Peyer's patch (tissue), 4 donors: Measurements from ENCODE around the gene DSTYK. TPM values are rescaled to one million over a fixed set of nuclear protein-coding genes. Genes with fewer than 3 reads are reported as not detected.

Experiments used
- DNase-seq, 3 donors: peaks; one replicate each; pipeline ENCODE4 v3.0.0-alpha.2; 2017 to 2019
- H3K27ac ChIP-seq, 4 donors: fragments of 200-600 bp; sonication (generic); one replicate each; pipeline ENCODE4 v1.5.1; 2016 to 2019
- H3K27me3 ChIP-seq, 2 donors: fragments of 200-600 bp; sonication (generic); one replicate each; pipeline ENCODE4 v1.5.1; 2019
- H3K36me3 ChIP-seq, 3 donors: fragments of 200-600 bp; sonication (generic); one replicate each; pipeline ENCODE4 v1.5.1; 2016 to 2019
- H3K4me1 ChIP-seq, 4 donors: fragments of 200-600 bp; sonication (generic); one replicate each; pipeline ENCODE4 v1.5.1; 2016 to 2019
- H3K4me3 ChIP-seq, 4 donors: fragments of 200-600 bp; sonication (generic); 1 replicate in 3 of 4; 2 replicates in 1 of 4; pipeline ENCODE4 v1.5.1; 2016 to 2019; ENCODE audit warnings: mild to moderate bottlenecking in 1 of 4
- H3K9me3 ChIP-seq, 4 donors: fragments of 200-600 bp; sonication (generic); one replicate each; pipeline ENCODE4 v1.5.1; 2016 to 2019; ENCODE audit warnings: mild to moderate bottlenecking in 1 of 4
- POLR2A ChIP-seq, 2 donors: fragments of 450-650 bp; IDR thresholded peaks; one replicate each; pipeline ENCODE4 v1.5.1; 2017; ENCODE audit warnings: antibody characterized with exemption in 2 of 2, mild to moderate bottlenecking in 2 of 2, moderate library complexity in 2 of 2
- total RNA-seq, 4 donors: library from RNA; depleted of rRNA; stranded (reverse); fragments of >200 nt; gene quantifications; one replicate each; pipeline ENCODE4 v1.1.0, GENCODE V29; 2016
- TF ChIP-seq, protein P1 (sequence below), 6 experiments: fragments of 450-650 bp in 4 of 6; fragments of 200-600 bp in 2 of 6; sonication (generic) in 1 of 6; IDR thresholded peaks; one replicate each; pipeline ENCODE4 v1.5.1; 2017 to 2019; ENCODE audit warnings: antibody characterized with exemption in 6 of 6, mild to moderate bottlenecking in 3 of 6, moderate library complexity in 1 of 6

Gene DSTYK
- total RNA-seq, 4 donors from 2014 or later: 3.5 to 11.6 (median 6.8) TPM

DNA sequence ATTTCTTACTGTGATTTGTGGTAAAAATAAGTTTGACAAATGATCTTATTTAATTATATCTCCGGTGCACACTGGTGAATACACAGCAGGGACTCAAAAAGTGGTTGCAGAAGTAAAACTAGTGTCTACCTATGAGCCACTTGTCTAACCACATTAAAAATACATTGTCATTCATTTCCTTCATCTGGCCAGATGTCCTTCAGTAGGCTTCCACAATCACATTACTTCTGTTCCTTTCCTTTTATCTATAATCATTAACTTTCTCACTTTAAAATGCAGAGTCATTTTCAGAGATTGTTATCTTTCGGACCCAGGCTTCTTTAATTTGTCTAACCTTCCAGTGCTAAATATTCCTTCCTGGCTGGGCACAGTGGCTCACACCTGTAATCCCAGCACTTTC is 92.8 kb downstream of the DSTYK start:
- Histone ChIP-seq H3K36me3 (peaks cover 0 to 32% (median 0%) of the 10 kb centered on the region in 3 donors), H3K9me3 (no peaks in the 10 kb centered on the region), H3K4me1 (peaks cover 0 to 25% (median 12%) of the 10 kb centered on the region in 4 donors), H3K27ac (no peak overlapping the region), H3K4me3 (no peak overlapping the region), H3K27me3 (no peaks in the 10 kb centered on the region)
- DNase-seq: no peak
- TF ChIP-seq, protein P1, sequence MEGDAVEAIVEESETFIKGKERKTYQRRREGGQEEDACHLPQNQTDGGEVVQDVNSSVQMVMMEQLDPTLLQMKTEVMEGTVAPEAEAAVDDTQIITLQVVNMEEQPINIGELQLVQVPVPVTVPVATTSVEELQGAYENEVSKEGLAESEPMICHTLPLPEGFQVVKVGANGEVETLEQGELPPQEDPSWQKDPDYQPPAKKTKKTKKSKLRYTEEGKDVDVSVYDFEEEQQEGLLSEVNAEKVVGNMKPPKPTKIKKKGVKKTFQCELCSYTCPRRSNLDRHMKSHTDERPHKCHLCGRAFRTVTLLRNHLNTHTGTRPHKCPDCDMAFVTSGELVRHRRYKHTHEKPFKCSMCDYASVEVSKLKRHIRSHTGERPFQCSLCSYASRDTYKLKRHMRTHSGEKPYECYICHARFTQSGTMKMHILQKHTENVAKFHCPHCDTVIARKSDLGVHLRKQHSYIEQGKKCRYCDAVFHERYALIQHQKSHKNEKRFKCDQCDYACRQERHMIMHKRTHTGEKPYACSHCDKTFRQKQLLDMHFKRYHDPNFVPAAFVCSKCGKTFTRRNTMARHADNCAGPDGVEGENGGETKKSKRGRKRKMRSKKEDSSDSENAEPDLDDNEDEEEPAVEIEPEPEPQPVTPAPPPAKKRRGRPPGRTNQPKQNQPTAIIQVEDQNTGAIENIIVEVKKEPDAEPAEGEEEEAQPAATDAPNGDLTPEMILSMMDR (IDR thresholded peaks at IDR 0.05): no peak
- TF ChIP-seq POLR2A (IDR thresholded peaks at IDR 0.05): no peak

GRCh38 chr1:205111354-205111753 is 100.1 kb downstream of the DSTYK start:
- Histone ChIP-seq H3K9me3 (no peaks in the 10 kb centered on the region), H3K4me1 (no peaks in the 10 kb centered on the region), H3K36me3 (peaks cover 0 to 79% (median 0%) of the 10 kb centered on the region in 3 donors), H3K4me3 (no peak overlapping the region), H3K27me3 (no peaks in the 10 kb centered on the region), H3K27ac (no peak overlapping the region)
- no peak for TF ChIP-seq POLR2A (IDR thresholded peaks at IDR 0.05)
- TF ChIP-seq, protein P1 (IDR thresholded peaks at IDR 0.05): no peak
- no peak for DNase-seq

DNA sequence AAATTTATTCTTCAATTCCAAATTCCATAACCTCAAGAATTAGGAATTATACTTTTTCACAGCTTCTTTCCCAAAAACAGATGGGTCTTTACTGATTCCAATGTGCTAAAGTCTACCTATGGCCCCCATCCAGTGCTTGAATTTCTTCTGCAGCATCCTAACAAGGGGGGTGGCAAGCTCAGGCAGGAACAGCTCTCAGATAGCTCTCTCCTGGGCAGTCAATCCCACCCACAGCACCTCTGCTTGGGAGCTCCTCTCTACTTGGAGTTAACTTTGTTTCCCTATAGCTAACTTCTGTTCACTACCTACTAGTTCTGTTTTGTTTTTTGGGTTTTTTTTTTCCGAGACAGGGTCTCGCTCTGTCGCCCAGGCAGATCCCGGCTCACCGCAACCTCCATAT is 101.8 kb downstream of the DSTYK start:
- Histone ChIP-seq H3K36me3 (peaks cover 0 to 89% (median 0%) of the 10 kb centered on the region in 3 donors), H3K4me3 (no peak overlapping the region), H3K4me1 (no peaks in the 10 kb centered on the region), H3K9me3 (no peaks in the 10 kb centered on the region), H3K27ac (no peak overlapping the region), H3K27me3 (no peaks in the 10 kb centered on the region)
- TF ChIP-seq POLR2A (IDR thresholded peaks at IDR 0.05): no peak
- TF ChIP-seq, protein P1 (IDR thresholded peaks at IDR 0.05): no peak
- no peak for DNase-seq

DNA sequence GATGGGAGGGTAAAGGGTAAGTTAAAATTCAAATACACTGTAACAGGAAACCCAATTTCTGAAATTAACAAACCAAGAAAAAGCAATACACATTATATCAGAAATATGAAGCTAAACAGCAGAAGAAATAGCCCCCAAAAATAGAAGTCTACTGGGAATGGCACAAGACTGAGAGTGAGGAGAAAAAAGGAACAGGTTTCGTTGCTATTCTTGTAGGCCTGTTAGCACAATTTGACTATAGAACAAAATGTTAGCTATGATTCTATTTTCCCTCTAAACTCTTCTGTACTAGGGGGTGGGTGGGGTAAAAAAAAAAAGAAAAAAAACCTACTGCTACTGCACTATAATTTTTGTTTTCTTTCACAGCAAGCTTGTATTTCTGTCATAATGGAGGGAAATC is 102.2 kb downstream of the DSTYK start:
- no peaks in the 10 kb centered on the region for H3K27me3 ChIP-seq

GRCh38 chr1:205108464-205108863 is 103.0 kb downstream of the DSTYK start:
- no peaks in the 10 kb centered on the region for H3K27me3 ChIP-seq
- no peak for DNase-seq
- TF ChIP-seq, protein P1 (IDR thresholded peaks at IDR 0.05): no peak
- no peak for TF ChIP-seq POLR2A (IDR thresholded peaks at IDR 0.05)
- H3K27ac ChIP-seq: no peak overlapping the region
- H3K4me1 ChIP-seq: no peaks in the 10 kb centered on the region
- no peaks in the 10 kb centered on the region for H3K9me3 ChIP-seq
- no peak overlapping the region for H3K4me3 ChIP-seq
- H3K36me3 ChIP-seq: peaks cover 0 to 89% (median 0%) of the 10 kb centered on the region in 3 donors

More for the DNA sequence above, 102.2 kb downstream of the DSTYK start:
- Histone ChIP-seq H3K36me3 (peaks cover 0 to 89% (median 0%) of the 10 kb centered on the region in 3 donors), H3K9me3 (no peaks in the 10 kb centered on the region), H3K27ac (no peak overlapping the region), H3K4me3 (no peak overlapping the region), H3K4me1 (no peaks in the 10 kb centered on the region)
- DNase-seq: no peak
- TF ChIP-seq, protein P1 (IDR thresholded peaks at IDR 0.05): no peak

DNA sequence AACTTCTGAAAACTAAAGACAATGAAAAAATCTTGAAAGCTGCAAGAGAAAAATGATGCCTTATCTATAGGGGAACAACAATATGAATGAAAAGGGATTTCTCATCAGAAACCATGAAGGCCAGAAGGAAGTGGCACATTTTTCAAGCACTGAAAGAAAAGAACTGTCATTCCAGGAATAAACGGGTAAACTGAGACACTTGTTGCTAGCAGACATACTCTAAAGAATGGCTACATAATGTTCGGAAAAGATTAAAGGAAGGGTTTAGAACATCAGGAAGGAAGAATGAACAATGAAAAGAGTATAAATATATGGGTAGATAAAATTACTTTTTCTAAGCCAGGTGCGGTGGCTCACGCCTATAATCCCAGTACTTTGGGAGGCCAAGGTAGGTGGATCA is 104.2 kb downstream of the DSTYK start:
- H3K27ac ChIP-seq: no peak overlapping the region
- H3K4me1 ChIP-seq: no peaks in the 10 kb centered on the region
- no peaks in the 10 kb centered on the region for H3K27me3 ChIP-seq
- peaks cover 0 to 89% (median 0%) of the 10 kb centered on the region in 3 donors for H3K36me3 ChIP-seq
- no peaks in the 10 kb centered on the region for H3K9me3 ChIP-seq
- no peak overlapping the region for H3K4me3 ChIP-seq
- TF ChIP-seq, protein P1 (IDR thresholded peaks at IDR 0.05): no peak
- no peak for TF ChIP-seq POLR2A (IDR thresholded peaks at IDR 0.05)
- no peak for DNase-seq
